WERI-Rb-1 (cell line): Measurements from ENCODE around the gene ZBTB33.

Experiments
- DNase-seq: peaks from one replicate; pipeline ENCODE4 v3.0.0-alpha.2; 2020
- H3K27ac ChIP-seq: fragments of 250-450 bp; sonication (Bioruptor Pico); 2 replicates; pipeline ENCODE4 v1.5.1; 2020; ENCODE audit warnings: mild to moderate bottlenecking, moderate library complexity
- H3K27me3 ChIP-seq: fragments of 250-450 bp; sonication (Bioruptor Pico); 2 replicates; pipeline ENCODE4 v1.5.1; 2021; ENCODE audit warnings: mild to moderate bottlenecking, low read depth, moderate library complexity; ENCODE audit not compliant: insufficient read depth, severe bottlenecking
- H3K36me3 ChIP-seq: fragments of 250-450 bp; sonication (Bioruptor Pico); 2 replicates; pipeline ENCODE4 v1.5.1; 2020; ENCODE audit warnings: mild to moderate bottlenecking, moderate library complexity
- H3K4me3 ChIP-seq: 2 replicates; pipeline ENCODE4 v1.5.1; 2011; ENCODE audit warnings: low read depth, mild to moderate bottlenecking, control low read depth, low read length
- H3K9me3 ChIP-seq: fragments of 250-450 bp; sonication (Bioruptor Pico); 2 replicates; pipeline ENCODE4 v1.5.1; 2021; ENCODE audit warnings: mild to moderate bottlenecking, moderate library complexity; ENCODE audit not compliant: severe bottlenecking
- CTCF ChIP-seq: IDR thresholded peaks from 2 replicates; pipeline ENCODE4 v1.5.1; 2011; ENCODE audit warnings: low read depth, mild to moderate bottlenecking, control low read depth, inconsistent platforms, low read length

Gene ZBTB33

GRCh38 chrX:120269373-120270035 is 18.9 kb downstream of the ZBTB33 start:
- Histone ChIP-seq H3K27ac (no peak overlapping the region), H3K36me3 (no peaks in the 10 kb centered on the region), H3K4me3 (no peak overlapping the region), H3K9me3 (no peaks in the 10 kb centered on the region), H3K27me3 (peaks cover 7% of the 10 kb centered on the region)
- no peak for TF ChIP-seq CTCF
- no peak for DNase-seq

GRCh38 chrX:120270567-120270966 is 20.0 kb downstream of the ZBTB33 start:
- no peak for DNase-seq
- Histone ChIP-seq H3K9me3 (no peaks in the 10 kb centered on the region), H3K4me3 (no peak overlapping the region), H3K36me3 (no peaks in the 10 kb centered on the region), H3K27me3 (peaks cover 10% of the 10 kb centered on the region), H3K27ac (no peak overlapping the region)
- TF ChIP-seq CTCF, result no peak

- DNase-seq, result no peak
These were observed 20.6 kb downstream of the ZBTB33 start for GRCh38 chrX:120271218-120271617.

GRCh38 chrX:120274145-120274544 is 23.5 kb downstream of the ZBTB33 start:
- no peak for DNase-seq
- no peak overlapping the region for H3K4me3 ChIP-seq
- TF ChIP-seq CTCF, result no peak
- H3K27ac ChIP-seq, result no peak overlapping the region
- H3K9me3 ChIP-seq, result no peaks in the 10 kb centered on the region
- H3K27me3 ChIP-seq, result peaks cover 19% of the 10 kb centered on the region
- no peaks in the 10 kb centered on the region for H3K36me3 ChIP-seq

More at GRCh38 chrX:120271218-120271617, 20.6 kb downstream of the ZBTB33 start:
- Histone ChIP-seq H3K36me3 (no peaks in the 10 kb centered on the region), H3K27me3 (peaks cover 10% of the 10 kb centered on the region), H3K27ac (no peak overlapping the region), H3K9me3 (no peaks in the 10 kb centered on the region), H3K4me3 (no peak overlapping the region)
- TF ChIP-seq CTCF, result no peak

- no peak for DNase-seq
- Histone ChIP-seq H3K9me3 (no peaks in the 10 kb centered on the region), H3K4me3 (no peak overlapping the region), H3K36me3 (no peaks in the 10 kb centered on the region), H3K27ac (no peak overlapping the region), H3K27me3 (peaks cover 19% of the 10 kb centered on the region)
- TF ChIP-seq CTCF, result no peak
These were observed 24.3 kb downstream of the ZBTB33 start for GRCh38 chrX:120274958-120275357.
